Esophagus (tissue), 2 donors: Measurements from ENCODE around the gene HTRA1. TPM values are rescaled to one million over a fixed set of nuclear protein-coding genes. Genes with fewer than 3 reads are reported as not detected.

Source experiments
- H3K27ac ChIP-seq, 2 donors: one replicate each; pipeline ENCODE4 v1.5.1; 2013; ENCODE audit warnings: low read depth in 2 of 2, mild to moderate bottlenecking in 2 of 2, inconsistent platforms in 1 of 2, low read length in 1 of 2, moderate library complexity in 1 of 2
- H3K27me3 ChIP-seq, 2 donors: one replicate each; pipeline ENCODE4 v1.6.1; 2013; ENCODE audit warnings: low read length in 2 of 2, control low read depth in 1 of 2, mild to moderate bottlenecking in 1 of 2; ENCODE audit not compliant: insufficient read depth in 2 of 2, control insufficient read depth in 1 of 2
- H3K36me3 ChIP-seq, 2 donors: one replicate each; pipeline ENCODE4 v1.6.1; 2013; ENCODE audit warnings: low read length in 1 of 2; ENCODE audit not compliant: control insufficient read depth in 2 of 2, insufficient read depth in 2 of 2
- H3K4me1 ChIP-seq, 2 donors: one replicate each; pipeline ENCODE4 v1.6.1; 2013; ENCODE audit warnings: low read length in 1 of 2; ENCODE audit not compliant: control insufficient read depth in 2 of 2, insufficient read depth in 2 of 2
- H3K4me3 ChIP-seq, 2 donors: one replicate each; pipeline ENCODE4 v1.5.1; 2013; ENCODE audit warnings: low read length in 2 of 2, mild to moderate bottlenecking in 2 of 2, low read depth in 1 of 2, moderate library complexity in 1 of 2
- H3K9me3 ChIP-seq, 2 donors: one replicate each; pipeline ENCODE4 v1.6.1; 2013; ENCODE audit warnings: mild to moderate bottlenecking in 2 of 2, low read depth in 1 of 2, low read length in 1 of 2, moderate library complexity in 1 of 2; ENCODE audit not compliant: control insufficient read depth in 2 of 2, insufficient read depth in 1 of 2
- WGBS, 2 donors: extraction: QIAGEN DNeasy Blood & Tissue Kit; methylation state at CpG; one replicate each; pipeline ENCODE4 v1.1.7; 2013; 5-methylcytosine and 5-hydroxymethylcytosine counted together
- polyA plus RNA-seq, 2 donors: library from polyadenylated mRNA; stranded (reverse); fragments of 200-250 nt; gene quantifications; one replicate each; pipeline ENCODE4 v1.2.3, GENCODE V29; 2013
- donor health status: healthy with polysubstance abuse.
- donor health status: Bipolar disorder and iron deficiency.

HTRA1 gene
- polyA plus RNA-seq, 2 donors: 11.7 to 19.5 TPM

- Histone ChIP-seq H3K36me3 (no peaks in the 10 kb centered on the region), H3K4me1 (no peaks in the 10 kb centered on the region), H3K9me3 (no peaks in the 10 kb centered on the region), H3K27ac (no peak overlapping the region), H3K27me3 (no peaks in the 10 kb centered on the region), H3K4me3 (no peak overlapping the region)
- 84 to 87% methylated on average over 2 of the region's 2 CpGs for WGBS, 2 donors
Measured at GRCh38 chr10:122424059-122424458, 37.3 kb upstream of the HTRA1 start.

GRCh38 chr10:122426829-122427228 lies 34.5 kb upstream of the HTRA1 start:
- WGBS, 2 donors: 88 to 96% methylated on average over 6 of the region's 6 CpGs
- no peaks in the 10 kb centered on the region for H3K9me3 ChIP-seq
- H3K4me1 ChIP-seq: no peaks in the 10 kb centered on the region
- peaks cover 2 to 6% of the 10 kb centered on the region in 2 donors for H3K36me3 ChIP-seq
- no peak overlapping the region for H3K4me3 ChIP-seq
- no peaks in the 10 kb centered on the region for H3K27me3 ChIP-seq
- no peak overlapping the region for H3K27ac ChIP-seq

GRCh38 chr10:122427280-122427679 lies 34.1 kb upstream of the HTRA1 start:
- Histone ChIP-seq H3K4me1 (no peaks in the 10 kb centered on the region), H3K36me3 (peaks cover 2 to 6% of the 10 kb centered on the region in 2 donors), H3K9me3 (no peaks in the 10 kb centered on the region), H3K27me3 (no peaks in the 10 kb centered on the region), H3K27ac (no peak overlapping the region), H3K4me3 (no peak overlapping the region)
- 69 to 75% methylated on average over 2 of the region's 2 CpGs for WGBS, 2 donors

GRCh38 chr10:122435212-122435827 lies 26.0 kb upstream of the HTRA1 start:
- H3K27me3 ChIP-seq: no peaks in the 10 kb centered on the region
- 31 to 34% methylated on average over 3 of the region's 3 CpGs for WGBS, 2 donors

GRCh38 chr10:122441961-122442360 lies 19.4 kb upstream of the HTRA1 start:
- no peaks in the 10 kb centered on the region for H3K36me3 ChIP-seq
- H3K4me1 ChIP-seq: no peaks in the 10 kb centered on the region
- H3K4me3 ChIP-seq: no peak overlapping the region
- no peak overlapping the region for H3K27ac ChIP-seq
- H3K9me3 ChIP-seq: no peaks in the 10 kb centered on the region
- H3K27me3 ChIP-seq: no peaks in the 10 kb centered on the region
- WGBS, 2 donors: 72 to 78% methylated on average over 7 of the region's 7 CpGs

More at GRCh38 chr10:122435212-122435827, 26.0 kb upstream of the HTRA1 start:
- Histone ChIP-seq H3K36me3 (peaks cover 2% of the 10 kb centered on the region in 2 donors), H3K4me1 (no peaks in the 10 kb centered on the region), H3K9me3 (no peaks in the 10 kb centered on the region), H3K27ac (no peak overlapping the region), H3K4me3 (no peak overlapping the region)

GRCh38 chr10:122445469-122445868 lies 15.9 kb upstream of the HTRA1 start:
- 73 to 75% methylated on average over 1 of the region's 1 CpG for WGBS, 2 donors
- Histone ChIP-seq H3K36me3 (no peaks in the 10 kb centered on the region), H3K27me3 (no peaks in the 10 kb centered on the region), H3K27ac (no peak overlapping the region), H3K4me3 (no peak overlapping the region), H3K4me1 (no peaks in the 10 kb centered on the region), H3K9me3 (no peaks in the 10 kb centered on the region)

GRCh38 chr10:122445904-122446303 lies 15.4 kb upstream of the HTRA1 start:
- Histone ChIP-seq H3K27ac (no peak overlapping the region), H3K4me3 (no peak overlapping the region), H3K9me3 (no peaks in the 10 kb centered on the region), H3K36me3 (no peaks in the 10 kb centered on the region), H3K4me1 (no peaks in the 10 kb centered on the region), H3K27me3 (no peaks in the 10 kb centered on the region)

- no peak overlapping the region for H3K27ac ChIP-seq
- 58 to 73% methylated on average over 2 of the region's 2 CpGs for WGBS, 2 donors
- no peak overlapping the region for H3K4me3 ChIP-seq
Measured at GRCh38 chr10:122446668-122447423, 14.5 kb upstream of the HTRA1 start.

GRCh38 chr10:122448600-122448999 lies 12.8 kb upstream of the HTRA1 start:
- no peak overlapping the region for H3K27ac ChIP-seq
- H3K9me3 ChIP-seq: no peaks in the 10 kb centered on the region
- H3K4me1 ChIP-seq: no peaks in the 10 kb centered on the region
- H3K4me3 ChIP-seq: no peak overlapping the region
- H3K36me3 ChIP-seq: no peaks in the 10 kb centered on the region
- H3K27me3 ChIP-seq: no peaks in the 10 kb centered on the region
- 82 to 85% methylated on average over 3 of the region's 3 CpGs for WGBS, 2 donors

More at GRCh38 chr10:122446668-122447423, 14.5 kb upstream of the HTRA1 start:
- Histone ChIP-seq H3K4me1 (no peaks in the 10 kb centered on the region), H3K9me3 (no peaks in the 10 kb centered on the region), H3K27me3 (no peaks in the 10 kb centered on the region), H3K36me3 (no peaks in the 10 kb centered on the region)

- Histone ChIP-seq H3K9me3 (no peaks in the 10 kb centered on the region), H3K27ac (no peak overlapping the region), H3K27me3 (no peaks in the 10 kb centered on the region), H3K36me3 (no peaks in the 10 kb centered on the region), H3K4me3 (no peak overlapping the region), H3K4me1 (no peaks in the 10 kb centered on the region)
- 82 to 96% methylated on average over 4 of the region's 4 CpGs for WGBS, 2 donors
Measured at GRCh38 chr10:122449153-122449552, 12.2 kb upstream of the HTRA1 start.
